A673 (cell line): ENCODE results near the gene IGF1R.

Source experiments
- CTCF ChIP-seq: fragments of 300-800, 200-600 bp; sonication (generic); conservative IDR thresholded peaks from 2 replicates; pipeline ENCODE4 v1.5.1; 2017; ENCODE audit warnings: low read depth, mild to moderate bottlenecking, antibody characterized with exemption, low read length, moderate library complexity, mixed read lengths
- EZH2 ChIP-seq: fragments of 200-600 bp; sonication (generic); IDR thresholded peaks from 2 replicates; pipeline ENCODE4 v1.6.1; 2017; ENCODE audit warnings: borderline replicate concordance, low read depth, mild to moderate bottlenecking, mixed read lengths, antibody characterized with exemption, low read length; ENCODE audit not compliant: poor library complexity, severe bottlenecking

GRCh38 chr15:98941595-98942255, 293.4 kb downstream of the IGF1R start:
- TF ChIP-seq EZH2: no peak
- no peak for TF ChIP-seq CTCF
